CD8-positive, alpha-beta memory T cell (primary cell): ENCODE measurements around the gene PRDX5. TPM values are rescaled to one million over a fixed set of nuclear protein-coding genes. Genes with fewer than 3 reads are reported as not detected.

Source experiments
- CTCF ChIA-PET: fragments of 350-600 bp; sonication (Branson Sonifier 250); formaldehyde crosslinking; loops from one replicate; lab custom pipeline; 2021; ENCODE audit warnings: antibody characterized with exemption; lab: Charles Lee
- POLR2A ChIA-PET: fragments of 350-600 bp; sonication (Branson Sonifier 250); formaldehyde crosslinking; loops from one replicate; lab custom pipeline; 2021; ENCODE audit warnings: antibody characterized with exemption; lab: Charles Lee
- DNase-seq, 5 donors: peaks; one replicate each; pipeline versions ENCODE4 v3.0.0 to v3.0.0-alpha.2; 2020 to 2022; ENCODE audit warnings: mixed read lengths in 1 of 5
- H3K27ac ChIP-seq: one replicate; pipeline ENCODE4 v1.7.0; 2013; ENCODE audit warnings: low read depth, mild to moderate bottlenecking, low read length, moderate library complexity
- H3K27me3 ChIP-seq: 2 replicates; pipeline ENCODE4 v1.7.0; 2013; ENCODE audit warnings: low read length, mild to moderate bottlenecking; ENCODE audit not compliant: insufficient read depth, poor library complexity, severe bottlenecking
- H3K36me3 ChIP-seq: 2 replicates; pipeline ENCODE4 v1.7.0; 2013; ENCODE audit warnings: mild to moderate bottlenecking, low read length, moderate library complexity; ENCODE audit not compliant: insufficient read depth
- H3K4me1 ChIP-seq: 2 replicates; pipeline ENCODE4 v1.7.0; 2013; ENCODE audit warnings: mild to moderate bottlenecking, low read length, moderate library complexity; ENCODE audit not compliant: insufficient read depth
- H3K4me3 ChIP-seq: 2 replicates; pipeline ENCODE4 v1.7.0; 2013; ENCODE audit warnings: mild to moderate bottlenecking, low read length
- H3K9me3 ChIP-seq: 2 replicates; pipeline ENCODE4 v1.7.0; 2013; ENCODE audit warnings: mild to moderate bottlenecking, low read length
- H3K27ac Mint-ChIP-seq, 8 donors: one replicate each; pipeline ENCODE4 v1.8.0; 2020 to 2021; ENCODE audit warnings: mixed read lengths in 8 of 8, mild to moderate bottlenecking in 6 of 8, inconsistent platforms in 3 of 8, moderate library complexity in 3 of 8
- H3K27me3 Mint-ChIP-seq, 2 donors: one replicate each; pipeline ENCODE4 v1.8.0; 2020 to 2021; ENCODE audit warnings: mixed read lengths in 2 of 2, mild to moderate bottlenecking in 1 of 2, moderate library complexity in 1 of 2
- H3K36me3 Mint-ChIP-seq, 3 donors: one replicate each; pipeline ENCODE4 v1.8.0; 2020 to 2021; ENCODE audit warnings: mixed read lengths in 3 of 3, inconsistent platforms in 1 of 3, mild to moderate bottlenecking in 1 of 3
- H3K4me1 Mint-ChIP-seq, 3 donors: one replicate each; pipeline ENCODE4 v1.8.0; 2020 to 2021; ENCODE audit warnings: mixed read lengths in 3 of 3, inconsistent platforms in 1 of 3, mild to moderate bottlenecking in 1 of 3
- H3K4me3 Mint-ChIP-seq, 7 donors: one replicate each; pipeline ENCODE4 v1.8.0; 2020 to 2021; ENCODE audit warnings: mixed read lengths in 7 of 7, mild to moderate bottlenecking in 6 of 7, moderate library complexity in 4 of 7, inconsistent platforms in 2 of 7
- H3K9me3 Mint-ChIP-seq, 5 donors: one replicate each; pipeline ENCODE4 v1.8.0; 2020 to 2022; ENCODE audit warnings: mixed read lengths in 5 of 5, mild to moderate bottlenecking in 3 of 5, moderate library complexity in 2 of 5, inconsistent platforms in 1 of 5
- polyA plus RNA-seq: library from polyadenylated mRNA; unstranded; fragments of 300-500 nt; fragmentation: Illumina TruSeq; gene quantifications from one replicate; pipeline ENCODE4 v1.2.3, GENCODE V29; 2021
- total RNA-seq, 2 experiments: library from RNA; stranded (reverse); gene quantifications; one replicate each; pipeline ENCODE4 v1.2.3, GENCODE V29; 2021

PRDX5 gene
- total and polyA plus RNA-seq, 3 experiments from 2014 or later: 114 to 170 (median 126) TPM

DNA sequence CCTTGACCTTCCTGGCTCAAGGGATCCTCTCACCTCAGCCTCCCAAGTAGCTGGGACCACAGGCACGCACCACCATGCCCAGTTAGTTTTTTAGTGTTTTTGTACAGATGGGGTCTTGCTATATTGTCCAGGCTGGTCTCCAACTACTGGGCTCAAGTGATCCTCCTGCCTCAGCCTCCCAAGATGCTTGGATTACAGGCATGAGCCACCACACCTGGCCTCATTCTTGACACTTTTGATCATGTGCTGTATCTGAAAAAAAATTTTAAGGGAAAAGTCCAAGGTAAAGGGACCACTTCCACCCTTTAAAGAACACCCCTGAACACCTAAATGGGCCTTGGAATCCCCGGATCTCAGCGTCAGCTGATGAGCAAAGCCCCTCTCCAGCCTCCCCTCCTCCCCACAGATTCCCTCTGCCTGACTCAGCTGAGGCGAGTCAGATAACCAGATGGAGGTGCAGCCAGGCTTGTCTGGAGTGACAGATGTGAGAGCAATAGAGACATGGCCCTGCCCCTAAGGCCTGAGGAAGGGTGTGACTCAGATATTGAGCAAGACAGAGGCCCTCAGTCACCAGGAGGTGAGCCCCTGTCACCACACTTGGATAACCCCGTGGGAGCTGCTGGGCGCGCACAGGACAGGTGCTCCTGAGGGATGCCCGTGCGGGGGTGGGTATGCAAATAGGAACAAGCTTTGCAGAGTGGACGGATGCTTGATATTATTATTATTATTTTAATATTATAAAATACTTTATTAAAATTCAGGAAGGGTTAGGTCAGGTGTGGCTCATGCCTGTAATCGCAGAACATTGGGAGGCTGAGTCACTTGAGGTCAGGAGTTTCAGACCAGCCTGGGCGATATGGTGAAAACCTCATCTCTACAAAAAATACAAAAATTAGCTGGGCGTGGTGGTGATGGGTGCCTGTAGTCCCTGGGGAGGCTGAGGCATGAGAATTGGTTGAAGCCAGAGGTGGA lies 17.1 kb downstream of the PRDX5 start:
- H3K9me3 Mint-ChIP-seq: no peaks in the 10 kb centered on the region
- no peak overlapping the region for H3K27ac Mint-ChIP-seq

GRCh38 chr11:64337538-64338249 lies 19.8 kb downstream of the PRDX5 start:
- peaks cover 32% of the 10 kb centered on the region for H3K4me1 ChIP-seq
- no peak overlapping the region for H3K4me3 ChIP-seq
- CTCF ChIA-PET: interaction anchor here (0.5 to 6.7 kb wide), 2 partner anchors 20 to 1413 kb away, joined by 3 to 42 read pairs; partner anchors contain the start of genes PRDX5 and TRMT112
- Mint-ChIP-seq H3K4me3 (peak overlapping the region in 1 of 7 donors; percentile 37), H3K27ac (peak overlapping the region; percentile 14 to 99 (median 74)), H3K9me3 (no peaks in the 10 kb centered on the region), H3K36me3 (peaks cover 0 to 32% (median 5%) of the 10 kb centered on the region in 3 donors), H3K27me3 (no peaks in the 10 kb centered on the region), H3K4me1 (peaks cover 30 to 53% (median 33%) of the 10 kb centered on the region in 3 donors)
- H3K9me3 ChIP-seq: no peaks in the 10 kb centered on the region
- H3K27me3 ChIP-seq: no peaks in the 10 kb centered on the region
- DNase-seq: no peak
- H3K27ac ChIP-seq: no peak overlapping the region
- POLR2A ChIA-PET: no interaction called here
- no peaks in the 10 kb centered on the region for H3K36me3 ChIP-seq

More for the DNA sequence above, 17.1 kb downstream of the PRDX5 start:
- Mint-ChIP-seq H3K27me3 (no peaks in the 10 kb centered on the region), H3K4me1 (peaks cover 26 to 38% (median 32%) of the 10 kb centered on the region in 3 donors), H3K4me3 (peak overlapping the region in 1 of 7 donors; percentile 16), H3K36me3 (peaks cover 0 to 22% (median 5%) of the 10 kb centered on the region in 3 donors)
- CTCF ChIA-PET: interaction anchor here (7.2 kb wide), 1 partner anchor 17 kb away, joined by 61 read pairs; the partner anchor contains the start of genes PRDX5 and TRMT112
- no peak overlapping the region for H3K27ac ChIP-seq
- no peaks in the 10 kb centered on the region for H3K9me3 ChIP-seq
- peaks cover 26% of the 10 kb centered on the region for H3K4me1 ChIP-seq
- H3K36me3 ChIP-seq: no peaks in the 10 kb centered on the region
- no peaks in the 10 kb centered on the region for H3K27me3 ChIP-seq
- no peak for DNase-seq
- no peak overlapping the region for H3K4me3 ChIP-seq
- POLR2A ChIA-PET: no interaction called here

GRCh38 chr11:64338716-64339115 lies 20.8 kb downstream of the PRDX5 start:
- H3K27ac Mint-ChIP-seq: peak overlapping the region; percentile 92 to 99 (median 96)

GRCh38 chr11:64339286-64339685 lies 21.4 kb downstream of the PRDX5 start:
- peaks cover 0 to 2% of the 10 kb centered on the region in 2 donors for H3K27me3 Mint-ChIP-seq
- H3K4me3 ChIP-seq: peak overlapping the region; percentile 46
- ChIA-PET POLR2A (interaction anchor here (1.0 to 2.6 kb wide), 2 partner anchors 21 to 131 kb away, joined by 3 to 28 read pairs; partner anchors contain the start of genes PRDX5 and TRMT112), CTCF (interaction anchor here (1.1 to 6.7 kb wide), 4 partner anchors 8 to 133 kb away, joined by 3 to 42 read pairs (median 4); partner anchors contain the start of genes PRDX5 and TRMT112)
- H3K4me1 ChIP-seq: peaks cover 32% of the 10 kb centered on the region
- H3K27me3 ChIP-seq: no peaks in the 10 kb centered on the region
- H3K27ac ChIP-seq: peak overlapping the region; percentile 67
- peak overlapping the region; percentile 80 to 95 (median 88) for H3K4me3 Mint-ChIP-seq
- H3K4me1 Mint-ChIP-seq: peaks cover 30 to 57% (median 33%) of the 10 kb centered on the region in 3 donors
- H3K9me3 ChIP-seq: no peaks in the 10 kb centered on the region
- no peak for DNase-seq
- H3K36me3 ChIP-seq: peaks cover 7% of the 10 kb centered on the region
- no peaks in the 10 kb centered on the region for H3K9me3 Mint-ChIP-seq
- H3K36me3 Mint-ChIP-seq: peaks cover 0 to 36% (median 5%) of the 10 kb centered on the region in 3 donors
- peak overlapping the region; percentile 92 to 99 (median 96) for H3K27ac Mint-ChIP-seq

More at GRCh38 chr11:64338716-64339115, 20.8 kb downstream of the PRDX5 start:
- peaks cover 7% of the 10 kb centered on the region for H3K36me3 ChIP-seq
- POLR2A ChIA-PET: interaction anchor here (0.7 to 2.6 kb wide), 2 partner anchors 21 to 570 kb away, joined by 15 to 28 read pairs; partner anchors contain the start of genes PRDX5, TRMT112 and ZFTA
- Mint-ChIP-seq H3K9me3 (no peaks in the 10 kb centered on the region), H3K4me3 (peak overlapping the region in 6 of 7 donors; percentile 59 to 91 (median 87)), H3K4me1 (peaks cover 30 to 57% (median 33%) of the 10 kb centered on the region in 3 donors), H3K27me3 (peaks cover 0 to 2% of the 10 kb centered on the region in 2 donors), H3K36me3 (peaks cover 0 to 33% (median 5%) of the 10 kb centered on the region in 3 donors)
- CTCF ChIA-PET: interaction anchor here (6.7 kb wide), 1 partner anchor 21 kb away, joined by 42 read pairs; the partner anchor contains the start of genes PRDX5 and TRMT112
- H3K27ac ChIP-seq: no peak overlapping the region
- peaks cover 32% of the 10 kb centered on the region for H3K4me1 ChIP-seq
- no peaks in the 10 kb centered on the region for H3K9me3 ChIP-seq
- DNase-seq: no peak
- no peaks in the 10 kb centered on the region for H3K27me3 ChIP-seq
- no peak overlapping the region for H3K4me3 ChIP-seq

DNA sequence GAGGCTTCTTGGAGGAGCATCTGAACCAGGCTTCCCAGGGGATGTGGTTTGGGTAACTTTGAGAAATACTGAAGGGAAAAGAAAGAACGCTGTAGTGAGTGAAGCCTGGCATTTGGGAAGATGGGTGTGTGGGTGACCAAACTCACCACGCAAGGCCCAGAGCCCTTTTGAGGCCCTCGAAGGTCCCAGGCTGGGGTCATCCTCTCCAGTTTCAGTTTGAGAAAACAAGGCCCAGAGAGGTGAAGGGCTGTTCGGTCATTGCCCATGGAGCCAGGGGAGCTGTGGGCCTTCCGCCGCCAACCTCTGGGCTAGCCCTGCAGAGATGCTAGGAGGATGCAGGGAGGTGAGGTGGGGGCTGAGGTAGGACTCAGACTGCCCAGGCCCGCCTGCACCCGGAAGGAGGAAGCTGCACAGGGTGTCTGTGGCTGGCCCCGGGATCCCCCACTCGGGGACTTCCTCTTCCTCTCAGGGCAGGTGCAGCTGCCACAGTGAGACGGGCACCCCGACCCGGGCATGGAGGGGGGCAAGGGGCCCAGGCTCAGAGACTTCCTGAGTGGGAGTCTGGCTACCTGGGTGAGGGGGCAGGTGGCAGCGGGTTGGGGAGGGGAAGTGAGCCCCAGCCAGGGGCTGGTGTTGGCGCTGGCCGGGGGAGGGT lies 22.0 kb downstream of the PRDX5 start, which contains the start of gene CCDC88B:
Gene CCDC88B, plus strand, starts transcription at position 451 of the 655 bp plus-strand sequence. Its CDS starts 63 bp downstream, at position 514.
- peaks cover 32% of the 10 kb centered on the region for H3K4me1 ChIP-seq
- Mint-ChIP-seq H3K27me3 (peaks cover 0 to 2% of the 10 kb centered on the region in 2 donors), H3K36me3 (peaks cover 0 to 38% (median 5%) of the 10 kb centered on the region in 3 donors), H3K4me1 (peaks cover 30 to 57% (median 33%) of the 10 kb centered on the region in 3 donors), H3K27ac (peak within 1 kb of the TSS; percentile 92 to 99 (median 96)), H3K4me3 (peak within 1 kb of the TSS; percentile 80 to 95 (median 88)), H3K9me3 (no peaks in the 10 kb centered on the region)
- ChIA-PET POLR2A (interaction anchor here (1.0 to 2.6 kb wide), 2 partner anchors 22 to 132 kb away, joined by 3 to 28 read pairs; partner anchors contain the start of genes PRDX5 and TRMT112), CTCF (interaction anchor here (0.9 to 6.7 kb wide), 6 partner anchors 8 to 135 kb away, joined by 3 to 42 read pairs (median 4); partner anchors contain the start of genes PRDX5 and TRMT112)
- H3K36me3 ChIP-seq: peaks cover 7% of the 10 kb centered on the region
- DNase-seq: peak; percentile 83 to 95 (median 90)
- H3K27me3 ChIP-seq: no peaks in the 10 kb centered on the region
- peak within 1 kb of the TSS; percentile 46 for H3K4me3 ChIP-seq
- peak within 1 kb of the TSS; percentile 67 for H3K27ac ChIP-seq
- H3K9me3 ChIP-seq: no peaks in the 10 kb centered on the region

DNA sequence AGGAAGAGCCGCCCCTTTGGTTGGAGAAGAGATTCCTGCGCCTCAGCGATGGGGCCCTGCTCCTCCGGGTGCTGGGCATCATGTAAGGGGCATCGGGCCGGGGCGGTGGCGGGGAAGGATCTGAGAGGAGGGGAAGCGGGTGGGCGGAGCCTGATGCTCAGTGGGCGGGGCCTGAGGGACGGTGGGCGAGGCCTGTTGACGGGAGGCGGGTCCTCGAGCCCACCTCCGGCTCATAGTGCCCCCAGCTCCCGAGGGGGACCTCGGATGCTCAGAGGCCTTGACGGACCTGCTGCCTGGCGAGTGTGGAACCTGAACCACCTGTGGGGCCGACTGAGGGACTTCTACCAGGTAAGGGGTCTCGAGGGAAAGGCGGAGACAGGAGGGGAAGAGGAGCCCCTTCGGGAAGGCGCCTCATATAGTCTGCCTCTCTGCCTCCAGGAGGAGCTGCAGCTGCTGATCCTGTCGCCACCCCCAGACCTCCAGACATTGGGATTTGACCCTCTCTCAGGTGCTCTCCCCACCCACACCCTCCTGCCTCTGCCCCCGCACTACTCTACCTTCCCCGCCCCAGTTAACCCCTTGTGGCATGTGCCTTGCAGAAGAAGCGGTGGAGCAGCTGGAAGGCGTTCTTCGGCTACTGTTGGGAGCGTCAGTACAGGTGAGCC lies 22.9 kb downstream of the PRDX5 start:
- DNase-seq: peak; percentile 67 to 85 (median 76)
- Histone ChIP-seq H3K4me1 (peaks cover 32% of the 10 kb centered on the region), H3K27me3 (no peaks in the 10 kb centered on the region), H3K9me3 (no peaks in the 10 kb centered on the region), H3K4me3 (peak overlapping the region; percentile 46), H3K27ac (peak overlapping the region; percentile 67), H3K36me3 (peaks cover 7% of the 10 kb centered on the region)
- H3K36me3 Mint-ChIP-seq: peaks cover 0 to 45% (median 7%) of the 10 kb centered on the region in 3 donors
- peak overlapping the region; percentile 80 to 95 (median 88) for H3K4me3 Mint-ChIP-seq
- peaks cover 34 to 62% (median 37%) of the 10 kb centered on the region in 3 donors for H3K4me1 Mint-ChIP-seq
- no peaks in the 10 kb centered on the region for H3K9me3 Mint-ChIP-seq
- CTCF ChIA-PET: interaction anchor here (0.6 to 6.7 kb wide), 7 partner anchors 9 to 136 kb away, joined by 3 to 42 read pairs (median 10); partner anchors contain the start of genes PRDX5 and TRMT112
- peak overlapping the region; percentile 92 to 99 (median 96) for H3K27ac Mint-ChIP-seq
- peaks cover 0 to 2% of the 10 kb centered on the region in 2 donors for H3K27me3 Mint-ChIP-seq
- POLR2A ChIA-PET: interaction anchor here (2.1 to 2.6 kb wide), 2 partner anchors 23 kb away, joined by 16 to 28 read pairs; partner anchors contain the start of genes PRDX5 and TRMT112
